Loucy (cell line): Measurements from ENCODE around the gene YTHDF1.
A peak's percentile ranks its signal among the peaks of the same experiment; 100 is the strongest.

ENCODE experiments used
- H2AFZ ChIP-seq: fragments of 200-600 bp; sonication (generic); 2 replicates; pipeline ENCODE4 v1.6.0; 2016; ENCODE audit warnings: antibody characterized with exemption, mild to moderate bottlenecking, low read length, moderate library complexity
- H3F3A ChIP-seq: fragments of 200-600 bp; 2 replicates; pipeline ENCODE4 v1.6.0; 2016; ENCODE audit warnings: antibody characterized with exemption, low read depth, mild to moderate bottlenecking
- H3K27me3 ChIP-seq: fragments of 200-600 bp; sonication (generic); 2 replicates; pipeline ENCODE4 v1.6.1; 2014; ENCODE audit warnings: low read length, mild to moderate bottlenecking; ENCODE audit not compliant: insufficient read depth, poor library complexity, severe bottlenecking
- H3K36me3 ChIP-seq: fragments of 200-600 bp; sonication (generic); 2 replicates; pipeline ENCODE4 v1.6.1; 2016; ENCODE audit warnings: low read length; ENCODE audit not compliant: insufficient read depth
- H3K4me1 ChIP-seq: fragments of 200-600 bp; sonication (generic); 2 replicates; pipeline ENCODE4 v1.5.1; 2014; ENCODE audit warnings: low read length, mild to moderate bottlenecking; ENCODE audit not compliant: insufficient read depth, poor library complexity, severe bottlenecking
- H3K4me2 ChIP-seq: fragments of 200-600 bp; sonication (generic); 2 replicates; pipeline ENCODE4 v1.6.0; 2014; ENCODE audit warnings: antibody characterized with exemption, low read length, low read depth, mild to moderate bottlenecking; ENCODE audit not compliant: poor library complexity, severe bottlenecking
- H3K4me3 ChIP-seq: fragments of 200-600 bp; sonication (generic); 2 replicates; pipeline ENCODE4 v1.5.1; 2014; ENCODE audit warnings: low read length, mild to moderate bottlenecking, mixed read lengths; ENCODE audit not compliant: poor library complexity, severe bottlenecking
- H3K79me2 ChIP-seq: fragments of 200-600 bp; sonication (generic); 2 replicates; pipeline ENCODE4 v1.6.1; 2014; ENCODE audit warnings: low read length; ENCODE audit not compliant: insufficient read depth
- H3K9ac ChIP-seq: fragments of 200-600 bp; sonication (generic); 2 replicates; pipeline ENCODE4 v1.6.0; 2014; ENCODE audit warnings: mild to moderate bottlenecking, low read depth, low read length, moderate library complexity; ENCODE audit not compliant: poor library complexity, severe bottlenecking
- H3K9me2 ChIP-seq: fragments of 200-600 bp; sonication (generic); replicated peaks from 2 replicates; pipeline ENCODE4 v1.6.1; 2016; ENCODE audit warnings: low read depth, low read length, mixed read lengths
- H3K9me3 ChIP-seq: fragments of 200-600 bp; sonication (generic); 2 replicates; pipeline ENCODE4 v1.6.1; 2014; ENCODE audit warnings: mild to moderate bottlenecking, antibody characterized with exemption, low read length, low read depth; ENCODE audit not compliant: insufficient read depth
- H4K20me1 ChIP-seq: fragments of 200-600 bp; sonication (generic); 2 replicates; pipeline ENCODE4 v1.6.0; 2014; ENCODE audit warnings: antibody characterized with exemption, low read length, mild to moderate bottlenecking; ENCODE audit not compliant: insufficient read depth, poor library complexity, severe bottlenecking
- CTCF ChIP-seq: fragments of 200-600 bp; sonication (generic); conservative IDR thresholded peaks from 2 replicates; pipeline ENCODE4 v1.5.1; 2014; ENCODE audit warnings: mild to moderate bottlenecking, antibody characterized with exemption, low read length
- EZH2phosphoT487 ChIP-seq: fragments of 200-600 bp; IDR thresholded peaks from 2 replicates; pipeline ENCODE4 v1.6.1; 2018; ENCODE audit warnings: antibody characterized with exemption, mild to moderate bottlenecking, moderate library complexity, borderline replicate concordance

Gene YTHDF1

DNA sequence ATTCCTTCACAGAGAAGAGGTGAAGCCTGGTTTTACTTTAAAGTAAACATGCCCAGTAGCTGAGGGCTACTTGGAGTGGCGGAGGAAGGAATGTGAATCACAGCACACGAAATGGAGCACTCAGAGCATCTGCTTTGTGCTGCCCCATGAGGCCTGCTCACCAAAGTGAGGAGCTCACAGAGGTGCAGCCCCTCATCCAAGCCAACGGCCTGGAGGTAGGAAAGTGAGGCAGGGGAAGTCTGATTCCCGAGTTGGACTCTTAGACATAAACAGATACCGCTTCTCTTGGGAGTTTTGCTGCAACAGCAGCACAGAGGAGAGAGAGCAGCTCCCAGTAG, 3.6 kb downstream of the YTHDF1 start:
- H3K9ac ChIP-seq, result peak overlapping the region; percentile 57
- peaks cover 60% of the 10 kb centered on the region for H3K4me1 ChIP-seq
- peaks cover 55% of the 10 kb centered on the region; the same call in 1 of the 2 replicates for H3K36me3 ChIP-seq
- peak overlapping the region; percentile 98 for H3K4me3 ChIP-seq
- peaks cover 87% of the 10 kb centered on the region for H3K79me2 ChIP-seq
- H4K20me1 ChIP-seq, result peaks cover 82% of the 10 kb centered on the region
- peak overlapping the region; percentile 98 for H3K4me2 ChIP-seq
- TF ChIP-seq EZH2phosphoT487 (no peak), CTCF (no peak)
- H2AFZ ChIP-seq, result no peak overlapping the region
- no peaks in the 10 kb centered on the region for H3K9me3 ChIP-seq
- no peaks in the 10 kb centered on the region for H3K9me2 ChIP-seq
- no peaks in the 10 kb centered on the region for H3F3A ChIP-seq
- H3K27me3 ChIP-seq, result no peaks in the 10 kb centered on the region

GRCh38 chr20:63210011-63210605, 5.8 kb downstream of the YTHDF1 start:
- Histone ChIP-seq H3K9ac (peak overlapping the region; percentile 17), H3K36me3 (peaks cover 72% of the 10 kb centered on the region; the same call in 1 of the 2 replicates), H3F3A (no peaks in the 10 kb centered on the region), H3K79me2 (peaks cover 100% of the 10 kb centered on the region), H3K9me3 (no peaks in the 10 kb centered on the region), H2AFZ (no peak overlapping the region), H3K4me2 (peak overlapping the region; percentile 98), H3K9me2 (no peaks in the 10 kb centered on the region), H3K27me3 (no peaks in the 10 kb centered on the region), H4K20me1 (peaks cover 96% of the 10 kb centered on the region), H3K4me1 (peaks cover 51% of the 10 kb centered on the region), H3K4me3 (peak overlapping the region; percentile 8)
- TF ChIP-seq EZH2phosphoT487 (no peak), CTCF (no peak)

DNA sequence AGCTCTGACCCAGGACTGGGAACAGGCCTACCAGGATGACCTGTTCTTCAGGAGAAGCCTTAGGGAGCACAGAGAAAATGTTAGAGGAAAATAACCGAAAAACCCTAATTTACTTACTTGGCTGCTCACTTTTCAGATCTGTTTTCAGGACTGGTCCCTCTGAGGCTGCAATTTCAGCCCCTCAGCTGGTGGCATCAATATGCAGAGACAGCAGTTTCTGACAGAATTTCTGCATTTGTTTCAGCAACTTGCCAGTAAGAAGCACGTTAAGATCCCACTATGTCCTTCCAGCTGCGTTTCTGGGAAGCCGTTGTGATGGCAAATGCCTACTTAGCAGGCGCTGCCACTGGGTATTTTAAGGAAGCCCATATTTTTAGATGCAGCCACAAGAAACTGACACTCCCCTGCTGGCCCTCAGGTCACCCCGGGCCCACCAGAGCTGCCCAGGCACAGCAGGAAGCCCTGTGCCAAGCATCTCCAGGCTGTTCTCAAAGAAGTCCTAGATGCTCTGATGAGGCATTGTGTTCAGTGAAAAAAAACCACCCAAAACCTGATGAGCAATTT, 7.5 kb downstream of the YTHDF1 start:
- H3K36me3 ChIP-seq, result peaks cover 89% of the 10 kb centered on the region; the same call in 1 of the 2 replicates
- H3K4me3 ChIP-seq, result no peak overlapping the region
- H4K20me1 ChIP-seq, result peaks cover 95% of the 10 kb centered on the region
- H3K4me1 ChIP-seq, result peaks cover 35% of the 10 kb centered on the region
- no peak overlapping the region for H3K4me2 ChIP-seq
- no peaks in the 10 kb centered on the region for H3F3A ChIP-seq
- no peaks in the 10 kb centered on the region for H3K9me2 ChIP-seq
- no peaks in the 10 kb centered on the region for H3K27me3 ChIP-seq
- TF ChIP-seq EZH2phosphoT487 (no peak), CTCF (no peak)
- no peaks in the 10 kb centered on the region for H3K9me3 ChIP-seq
- peaks cover 99% of the 10 kb centered on the region for H3K79me2 ChIP-seq
- no peak overlapping the region for H2AFZ ChIP-seq
- H3K9ac ChIP-seq, result no peak overlapping the region
